SU-DHL-6 (cell line): ENCODE results near the gene PNPLA2.

Source experiments
- H2AFZ ChIP-seq: fragments of 200-600 bp; sonication (generic); 2 replicates; pipeline ENCODE4 v1.6.1; 2014; ENCODE audit warnings: low read depth, mild to moderate bottlenecking, moderate library complexity, mixed read lengths, antibody characterized with exemption, low read length; ENCODE audit not compliant: severe bottlenecking
- H3F3A ChIP-seq: fragments of 200-600 bp; shearing (Covaris generic); 2 replicates; pipeline ENCODE4 v1.6.0; 2016; ENCODE audit warnings: antibody characterized with exemption, mild to moderate bottlenecking; ENCODE audit not compliant: insufficient read depth
- H3K27ac ChIP-seq: fragments of 200-600 bp; sonication (generic); 2 replicates; pipeline ENCODE4 v1.5.1; 2016; ENCODE audit warnings: low read depth, mild to moderate bottlenecking, low read length, moderate library complexity, mixed read lengths
- H3K27me3 ChIP-seq: fragments of 200-600 bp; sonication (generic), shearing (Covaris generic); 2 replicates; pipeline ENCODE4 v1.6.0; 2014; ENCODE audit warnings: mild to moderate bottlenecking, low read length
- H3K36me3 ChIP-seq: fragments of 200-600 bp; sonication (generic); 2 replicates; pipeline ENCODE4 v1.6.1; 2014; ENCODE audit warnings: mild to moderate bottlenecking, low read length, mixed read lengths
- H3K4me2 ChIP-seq: fragments of 300-600, 200-600 bp; shearing (Covaris generic), sonication (generic); 2 replicates; pipeline ENCODE4 v1.6.0; 2014; ENCODE audit warnings: low read length, low read depth, mild to moderate bottlenecking; ENCODE audit not compliant: poor library complexity, severe bottlenecking
- H3K4me3 ChIP-seq: fragments of 200-600 bp; sonication (generic); 2 replicates; pipeline ENCODE4 v1.5.1; 2014; ENCODE audit warnings: antibody characterized with exemption, low read length, mild to moderate bottlenecking, mixed read lengths; ENCODE audit not compliant: insufficient read depth, poor library complexity, severe bottlenecking
- H3K79me2 ChIP-seq: fragments of 200-600 bp; sonication (generic); 2 replicates; pipeline ENCODE4 v1.6.1; 2014; ENCODE audit warnings: mild to moderate bottlenecking, low read length, moderate library complexity; ENCODE audit not compliant: insufficient read depth
- H3K9ac ChIP-seq: fragments of 200-600 bp; sonication (generic); 2 replicates; pipeline ENCODE4 v1.7.0; 2014; ENCODE audit warnings: mild to moderate bottlenecking, low read length
- H3K9me2 ChIP-seq: fragments of 200-600 bp; sonication (generic); replicated peaks from 2 replicates; pipeline ENCODE4 v1.6.1; 2014; ENCODE audit warnings: low read length; ENCODE audit not compliant: insufficient read depth
- H3K9me3 ChIP-seq: fragments of 200-600 bp; sonication (generic); 2 replicates; pipeline ENCODE4 v1.6.1; 2014; ENCODE audit warnings: low read length, mixed read lengths; ENCODE audit not compliant: insufficient read depth
- H4K20me1 ChIP-seq: fragments of 200-600 bp; sonication (generic); 2 replicates; pipeline ENCODE4 v1.6.1; 2014; ENCODE audit warnings: low read depth, mild to moderate bottlenecking, antibody characterized with exemption, low read length, moderate library complexity, mixed read lengths
- EZH2phosphoT487 ChIP-seq: fragments of 200-600 bp; sonication (generic), shearing (Covaris generic); conservative IDR thresholded peaks from 2 replicates; pipeline ENCODE4 v1.6.1; 2018; ENCODE audit warnings: mild to moderate bottlenecking, antibody characterized with exemption, low read length, moderate library complexity, mixed read lengths
- TF ChIP-seq, protein P1 (sequence below): fragments of 200-600 bp; sonication (generic); IDR thresholded peaks from one replicate; pipeline ENCODE4 v1.5.1; 2017; ENCODE audit warnings: antibody characterized with exemption, mild to moderate bottlenecking, low read length, moderate library complexity; ENCODE audit not compliant: insufficient read depth, poor library complexity, severe bottlenecking

The PNPLA2 gene

DNA sequence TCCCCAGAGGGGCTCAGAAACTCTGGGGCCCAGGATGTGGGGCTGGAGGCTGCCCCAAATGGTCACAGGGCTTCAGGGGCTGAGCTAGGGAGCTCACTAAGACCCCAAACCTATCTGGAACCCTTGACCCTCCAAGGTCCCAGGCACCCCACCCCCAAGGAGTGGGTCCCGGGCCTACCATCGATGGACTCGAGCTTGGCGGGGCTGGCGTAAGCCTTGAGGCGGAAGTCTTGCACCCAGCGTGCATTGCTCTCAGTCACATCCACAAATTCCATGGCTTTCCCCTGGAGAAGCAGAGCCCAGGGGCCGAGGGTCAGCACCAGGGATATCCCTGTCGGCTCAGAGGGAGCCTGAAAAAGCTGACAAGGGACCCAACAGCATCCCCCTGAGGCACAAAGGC is 44.9 kb upstream of the PNPLA2 start:
- no peak overlapping the region for H3K27ac ChIP-seq
- no peaks in the 10 kb centered on the region for H3K9me2 ChIP-seq
- no peaks in the 10 kb centered on the region for H3K27me3 ChIP-seq
- H3K79me2 ChIP-seq, result peaks cover 56% of the 10 kb centered on the region
- H3F3A ChIP-seq, result no peaks in the 10 kb centered on the region
- H3K9me3 ChIP-seq, result no peaks in the 10 kb centered on the region
- H3K9ac ChIP-seq, result no peak overlapping the region
- no peak overlapping the region for H3K4me2 ChIP-seq
- H3K4me3 ChIP-seq, result no peak overlapping the region
- no peak for TF ChIP-seq EZH2phosphoT487
- TF ChIP-seq, protein P1, sequence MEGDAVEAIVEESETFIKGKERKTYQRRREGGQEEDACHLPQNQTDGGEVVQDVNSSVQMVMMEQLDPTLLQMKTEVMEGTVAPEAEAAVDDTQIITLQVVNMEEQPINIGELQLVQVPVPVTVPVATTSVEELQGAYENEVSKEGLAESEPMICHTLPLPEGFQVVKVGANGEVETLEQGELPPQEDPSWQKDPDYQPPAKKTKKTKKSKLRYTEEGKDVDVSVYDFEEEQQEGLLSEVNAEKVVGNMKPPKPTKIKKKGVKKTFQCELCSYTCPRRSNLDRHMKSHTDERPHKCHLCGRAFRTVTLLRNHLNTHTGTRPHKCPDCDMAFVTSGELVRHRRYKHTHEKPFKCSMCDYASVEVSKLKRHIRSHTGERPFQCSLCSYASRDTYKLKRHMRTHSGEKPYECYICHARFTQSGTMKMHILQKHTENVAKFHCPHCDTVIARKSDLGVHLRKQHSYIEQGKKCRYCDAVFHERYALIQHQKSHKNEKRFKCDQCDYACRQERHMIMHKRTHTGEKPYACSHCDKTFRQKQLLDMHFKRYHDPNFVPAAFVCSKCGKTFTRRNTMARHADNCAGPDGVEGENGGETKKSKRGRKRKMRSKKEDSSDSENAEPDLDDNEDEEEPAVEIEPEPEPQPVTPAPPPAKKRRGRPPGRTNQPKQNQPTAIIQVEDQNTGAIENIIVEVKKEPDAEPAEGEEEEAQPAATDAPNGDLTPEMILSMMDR, result no peak
- H4K20me1 ChIP-seq, result no peaks in the 10 kb centered on the region
- no peaks in the 10 kb centered on the region for H3K36me3 ChIP-seq
- H2AFZ ChIP-seq, result no peak overlapping the region

DNA sequence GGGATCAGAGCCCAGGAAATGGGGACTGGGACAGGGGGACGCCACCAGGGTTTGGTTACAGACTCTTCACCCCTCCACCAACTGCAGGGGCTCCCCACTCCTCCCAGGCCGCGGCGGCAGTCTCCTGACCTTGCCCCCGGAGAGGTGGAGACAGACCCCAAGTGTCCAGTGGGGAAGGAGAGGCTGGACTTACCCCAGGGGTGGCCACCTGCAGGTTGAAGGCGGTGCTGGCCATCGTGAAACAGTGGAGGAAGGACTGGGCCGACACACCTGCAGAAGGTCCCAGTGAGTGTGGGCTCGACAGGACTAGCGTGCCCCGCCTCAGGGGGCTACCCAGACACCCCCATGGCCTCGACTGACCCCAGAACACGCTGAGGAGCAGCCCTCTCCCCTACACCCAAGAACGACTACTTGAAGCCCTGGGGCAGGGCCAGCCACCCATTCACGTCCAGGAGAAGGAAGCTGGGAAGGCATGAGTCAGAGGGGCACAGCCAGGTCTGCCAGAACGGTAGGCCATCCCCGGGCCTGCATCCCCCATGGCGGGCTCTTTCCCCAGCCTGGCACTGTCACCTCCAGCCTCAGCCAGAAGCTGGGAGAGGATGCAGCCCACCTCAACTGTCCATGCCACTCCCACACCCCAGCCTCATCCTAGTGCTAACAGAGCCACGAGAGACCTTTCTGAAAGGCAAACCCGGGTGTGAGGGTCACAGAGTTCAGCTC is 43.7 kb upstream of the PNPLA2 start:
- Histone ChIP-seq H3K4me2 (peak overlapping the region; percentile 93), H3K9ac (no peak overlapping the region), H3K79me2 (peaks cover 56% of the 10 kb centered on the region), H4K20me1 (no peaks in the 10 kb centered on the region), H3F3A (no peaks in the 10 kb centered on the region), H3K9me3 (no peaks in the 10 kb centered on the region), H2AFZ (no peak overlapping the region), H3K27ac (no peak overlapping the region), H3K27me3 (no peaks in the 10 kb centered on the region), H3K9me2 (no peaks in the 10 kb centered on the region), H3K4me3 (no peak overlapping the region), H3K36me3 (no peaks in the 10 kb centered on the region)
- no peak for TF ChIP-seq EZH2phosphoT487
- TF ChIP-seq, protein P1, result no peak

DNA sequence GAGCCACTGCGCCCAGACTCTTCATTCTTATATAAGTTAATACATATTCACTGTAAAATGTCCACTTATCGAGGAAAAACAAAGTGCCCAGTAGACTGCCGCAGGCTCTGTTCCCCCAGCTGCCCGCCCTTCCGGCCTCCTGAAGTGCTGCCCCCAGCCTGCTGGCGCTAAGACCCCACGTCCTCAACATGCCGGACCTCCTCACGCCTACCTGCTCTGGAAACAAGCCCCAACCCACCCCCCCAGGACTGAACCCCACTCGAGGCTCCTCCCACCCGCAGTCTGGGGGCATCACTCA is 42.5 kb upstream of the PNPLA2 start:
- peaks cover 56% of the 10 kb centered on the region for H3K79me2 ChIP-seq
- H3K36me3 ChIP-seq, result no peaks in the 10 kb centered on the region

More for the DNA sequence above, 42.5 kb upstream of the PNPLA2 start:
- peak overlapping the region; percentile 100 for H3K9ac ChIP-seq
- no peaks in the 10 kb centered on the region for H3F3A ChIP-seq
- no peak for TF ChIP-seq EZH2phosphoT487
- TF ChIP-seq, protein P1, result no peak
- H3K27ac ChIP-seq, result peak overlapping the region; percentile 57; the same call in 1 of the 2 replicates
- H3K9me3 ChIP-seq, result no peaks in the 10 kb centered on the region
- peak overlapping the region; percentile 93 for H3K4me2 ChIP-seq
- H3K27me3 ChIP-seq, result no peaks in the 10 kb centered on the region
- H4K20me1 ChIP-seq, result no peaks in the 10 kb centered on the region
- no peaks in the 10 kb centered on the region for H3K9me2 ChIP-seq
- H2AFZ ChIP-seq, result no peak overlapping the region
- H3K4me3 ChIP-seq, result peak overlapping the region; percentile 99
